ENCODE measurements around the gene TAOK3. TPM values are rescaled to one million over a fixed set of nuclear protein-coding genes. Genes with fewer than 3 reads are reported as not detected.
"Not testable (repeated sequence)": the region's sequence is repeated elsewhere in the genome, so short reads cannot be mapped to it uniquely, and the experiment has no call there.

Gene TAOK3
- total RNA-seq, 1 donor from 2014 or later, result 39.3 TPM

DNA sequence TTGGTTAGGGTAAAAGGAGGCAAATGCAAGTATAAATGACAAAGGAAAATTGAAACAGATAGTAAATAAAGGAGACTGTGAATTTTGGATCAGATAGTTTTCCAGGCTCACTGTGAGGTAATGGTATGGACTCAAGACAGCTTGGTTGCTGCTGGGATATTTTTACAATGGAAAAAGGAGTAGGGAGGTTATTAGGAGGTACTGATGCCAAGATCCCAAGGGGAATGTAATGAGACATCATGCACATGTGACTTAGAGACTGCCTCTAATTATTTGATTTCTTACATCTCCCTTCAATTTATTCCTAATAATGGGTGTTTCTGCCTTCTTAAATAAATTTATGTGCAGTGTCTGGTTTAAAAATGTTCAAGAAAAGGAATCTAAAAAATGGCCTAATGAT is 56.9 kb downstream of the TAOK3 start:
- Histone ChIP-seq H3K4me3 (no peak overlapping the region), H3K27ac (no peak overlapping the region), H3K4me1 (no peaks in the 10 kb centered on the region), H3K9me3 (no peaks in the 10 kb centered on the region), H3K36me3 (no peaks in the 10 kb centered on the region), H3K27me3 (no peaks in the 10 kb centered on the region)
- TF ChIP-seq, protein P1, sequence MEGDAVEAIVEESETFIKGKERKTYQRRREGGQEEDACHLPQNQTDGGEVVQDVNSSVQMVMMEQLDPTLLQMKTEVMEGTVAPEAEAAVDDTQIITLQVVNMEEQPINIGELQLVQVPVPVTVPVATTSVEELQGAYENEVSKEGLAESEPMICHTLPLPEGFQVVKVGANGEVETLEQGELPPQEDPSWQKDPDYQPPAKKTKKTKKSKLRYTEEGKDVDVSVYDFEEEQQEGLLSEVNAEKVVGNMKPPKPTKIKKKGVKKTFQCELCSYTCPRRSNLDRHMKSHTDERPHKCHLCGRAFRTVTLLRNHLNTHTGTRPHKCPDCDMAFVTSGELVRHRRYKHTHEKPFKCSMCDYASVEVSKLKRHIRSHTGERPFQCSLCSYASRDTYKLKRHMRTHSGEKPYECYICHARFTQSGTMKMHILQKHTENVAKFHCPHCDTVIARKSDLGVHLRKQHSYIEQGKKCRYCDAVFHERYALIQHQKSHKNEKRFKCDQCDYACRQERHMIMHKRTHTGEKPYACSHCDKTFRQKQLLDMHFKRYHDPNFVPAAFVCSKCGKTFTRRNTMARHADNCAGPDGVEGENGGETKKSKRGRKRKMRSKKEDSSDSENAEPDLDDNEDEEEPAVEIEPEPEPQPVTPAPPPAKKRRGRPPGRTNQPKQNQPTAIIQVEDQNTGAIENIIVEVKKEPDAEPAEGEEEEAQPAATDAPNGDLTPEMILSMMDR (IDR thresholded peaks at IDR 0.05), result no peak
- intact Hi-C loops (cut with DNase I), result no loop called here
- no peak for DNase-seq (ENCODE audit: low spot score in 2 of 2)

GRCh38 chr12:118312578-118312977 is 60.1 kb downstream of the TAOK3 start:
- no peaks in the 10 kb centered on the region for H3K36me3 ChIP-seq
- TF ChIP-seq, protein P1 (IDR thresholded peaks at IDR 0.05), result no peak

GRCh38 chr12:118311666-118312065 is 61.0 kb downstream of the TAOK3 start:
- Histone ChIP-seq H3K36me3 (no peaks in the 10 kb centered on the region), H3K27ac (no peak overlapping the region), H3K4me1 (peaks cover under 1 to 5% of the 10 kb centered on the region in 2 donors), H3K27me3 (no peaks in the 10 kb centered on the region), H3K4me3 (no peak overlapping the region), H3K9me3 (no peaks in the 10 kb centered on the region)
- no peak for DNase-seq (ENCODE audit: low spot score in 2 of 2)
- TF ChIP-seq, protein P1 (IDR thresholded peaks at IDR 0.05), result no peak
- intact Hi-C loops (cut with DNase I), result loop anchor here (5.0 kb wide), 1 partner anchor 129 kb away; no protein-coding TSS in a partner anchor

More at GRCh38 chr12:118312578-118312977, 60.1 kb downstream of the TAOK3 start:
- Histone ChIP-seq H3K4me3 (no peak overlapping the region), H3K9me3 (no peaks in the 10 kb centered on the region), H3K27ac (no peak overlapping the region), H3K27me3 (no peaks in the 10 kb centered on the region), H3K4me1 (peaks cover 0 to 5% of the 10 kb centered on the region in 2 donors)
- DNase-seq (ENCODE audit: low spot score in 2 of 2), result no peak
- intact Hi-C loops (cut with DNase I), result loop anchor here (5.0 kb wide), 1 partner anchor 130 kb away; no protein-coding TSS in a partner anchor

GRCh38 chr12:118310320-118310719 is 62.4 kb downstream of the TAOK3 start:
- DNase-seq (ENCODE audit: low spot score in 2 of 2), result no peak
- TF ChIP-seq, protein P1 (IDR thresholded peaks at IDR 0.05), result no peak
- Histone ChIP-seq H3K9me3 (no peaks in the 10 kb centered on the region), H3K27ac (no peak overlapping the region), H3K27me3 (no peaks in the 10 kb centered on the region), H3K36me3 (no peaks in the 10 kb centered on the region), H3K4me1 (peaks cover 5% of the 10 kb centered on the region in 2 donors), H3K4me3 (no peak overlapping the region)
- intact Hi-C loops (cut with DNase I), result loop anchor here (5.0 kb wide), 1 partner anchor 128 kb away; no protein-coding TSS in a partner anchor

DNA sequence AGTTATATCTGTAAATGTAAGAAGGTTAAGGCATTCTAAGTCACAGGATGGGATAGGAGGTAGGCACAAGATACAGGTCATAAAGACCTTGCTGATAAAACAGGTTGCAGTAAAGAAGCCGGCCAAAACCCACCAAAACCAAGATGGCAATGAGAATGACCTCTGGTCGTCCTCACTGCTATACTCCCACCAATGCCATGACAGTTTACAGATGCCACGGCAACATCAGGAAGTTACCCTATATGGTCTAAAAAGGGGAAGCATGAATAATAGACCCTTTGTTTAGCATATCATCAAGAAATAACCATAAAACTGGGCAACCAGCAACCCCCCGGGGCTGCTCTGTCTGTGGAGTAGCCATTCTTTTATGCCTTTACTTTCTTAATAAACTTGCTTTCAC is 64.7 kb downstream of the TAOK3 start:
- H3K9me3 ChIP-seq; DNase-seq (ENCODE audit: low spot score in 2 of 2); H3K27me3 ChIP-seq; H3K36me3 ChIP-seq; H3K4me1 ChIP-seq: not testable (repeated sequence)
- Histone ChIP-seq H3K4me3 (peak overlapping the region in 1 of 2 donors; percentile 46), H3K27ac (peak overlapping the region; percentile 70 to 84)
- intact Hi-C loops (cut with DNase I), result loop anchor here (5.0 kb wide), 1 partner anchor 116 kb away; no protein-coding TSS in a partner anchor

DNA sequence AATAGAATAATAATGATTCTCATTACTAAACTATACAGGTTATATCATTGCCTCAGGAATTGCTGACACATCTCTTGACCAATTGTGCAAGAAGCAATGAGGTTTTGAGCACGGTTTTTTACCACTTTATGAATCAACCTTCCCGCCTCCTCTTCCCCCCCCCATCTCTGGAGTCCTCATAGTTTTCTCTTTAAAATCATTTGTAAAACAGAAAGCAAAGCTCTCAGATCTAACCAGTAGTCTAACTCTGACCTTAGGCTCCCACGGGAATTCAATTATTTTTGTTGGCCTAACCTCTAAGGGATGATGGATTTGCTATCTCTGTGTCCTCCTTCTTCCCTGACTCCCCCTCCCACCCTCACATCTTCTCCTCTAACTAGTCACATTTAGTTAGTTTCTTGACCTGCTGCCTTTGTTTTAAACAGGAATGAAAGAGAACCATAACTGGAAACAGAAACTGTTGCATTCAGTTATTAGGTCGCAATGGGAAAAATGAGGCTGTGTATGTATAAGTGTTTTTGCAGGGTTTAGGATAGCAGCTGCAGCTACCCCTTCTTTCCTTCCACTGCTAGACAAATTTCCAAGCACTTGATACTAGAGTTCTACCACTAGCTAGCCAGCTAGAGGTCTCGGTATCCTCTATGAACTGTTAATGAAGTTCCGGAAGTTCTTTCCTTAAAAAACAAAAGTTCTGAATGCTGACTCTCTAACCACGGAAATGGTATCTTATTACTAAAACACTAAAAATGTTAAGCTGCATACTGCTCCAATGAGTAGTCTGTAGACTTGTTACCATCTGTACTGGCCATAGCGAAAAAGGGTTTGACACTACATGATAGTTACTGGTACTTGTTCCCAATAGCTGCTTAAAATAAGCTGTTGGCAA is 65.4 kb downstream of the TAOK3 start:
- no peaks in the 10 kb centered on the region for H3K27me3 ChIP-seq
- intact Hi-C loops (cut with DNase I), result loop anchor here (1.0 to 5.0 kb wide), 2 partner anchors 69 to 115 kb away; partner anchors contain the start of gene SUDS3
- H3K4me1 ChIP-seq, result peaks cover 5% of the 10 kb centered on the region in 2 donors
- peak overlapping the region; percentile 37 to 46 for H3K4me3 ChIP-seq
- H3K9me3 ChIP-seq, result no peaks in the 10 kb centered on the region
- no peaks in the 10 kb centered on the region for H3K36me3 ChIP-seq
- TF ChIP-seq, protein P1 (IDR thresholded peaks at IDR 0.05), result no peak
- DNase-seq (ENCODE audit: low spot score in 2 of 2), result peak in 1 of 2 donors; percentile 73
- H3K27ac ChIP-seq, result peak overlapping the region; percentile 70 to 84

Data from ascending aorta (tissue), 2 donors.